IMR-90 (cell line): ENCODE data around the gene BHLHA9.

Experiments used
- CEBPB ChIP-seq: IDR thresholded peaks from 2 replicates; pipeline ENCODE4 v1.6.1; 2012; ENCODE audit warnings: low read depth, low read length, improper control_type of control experiment
- CTCF ChIP-seq: conservative IDR thresholded peaks from 2 replicates; pipeline ENCODE4 v1.5.1; 2012; ENCODE audit warnings: mild to moderate bottlenecking, low read depth, low read length, improper control_type of control experiment
- FOS ChIP-seq: fragments of 150-350 bp; IDR thresholded peaks from 2 replicates; pipeline ENCODE4 v1.6.1; 2016; ENCODE audit warnings: low read depth, low read length
- MAFK ChIP-seq: IDR thresholded peaks from 2 replicates; pipeline ENCODE4 v1.6.1; 2012; ENCODE audit warnings: low read depth, low read length, improper control_type of control experiment
- NFE2L2 ChIP-seq: fragments of 150-350 bp; IDR thresholded peaks from 2 replicates; pipeline ENCODE4 v1.6.1; 2016; ENCODE audit warnings: low read depth, mild to moderate bottlenecking, low read length
- POLR2A ChIP-seq: IDR thresholded peaks from 2 replicates; pipeline ENCODE4 v1.6.1; 2012; ENCODE audit warnings: mild to moderate bottlenecking, low read depth, low read length
- RAD21 ChIP-seq: IDR thresholded peaks from 2 replicates; pipeline ENCODE4 v1.6.1; 2012; ENCODE audit warnings: low read length, improper control_type of control experiment
- RFX5 ChIP-seq: IDR thresholded peaks from 2 replicates; pipeline ENCODE4 v1.8.0; 2012; ENCODE audit warnings: low read depth, mild to moderate bottlenecking, low read length, moderate library complexity
- USF2 ChIP-seq: fragments of 150-350 bp; IDR thresholded peaks from 2 replicates; pipeline ENCODE4 v1.6.1; 2017; ENCODE audit warnings: mild to moderate bottlenecking, antibody characterized with exemption, low read length, low read depth

GRCh38 chr17:1275962-1276736, 5.9 kb downstream of the BHLHA9 start:
- TF ChIP-seq POLR2A (no peak), CTCF (peak; percentile 81), USF2 (no peak), CEBPB (no peak), RAD21 (peak; percentile 88), NFE2L2 (no peak), MAFK (no peak), FOS (no peak), RFX5 (no peak)
